Subcutaneous abdominal adipose tissue (tissue), 5 donors: Measurements from ENCODE around the gene ZBTB24.

Experiments used
- H3K27ac ChIP-seq: one replicate; pipeline ENCODE4 v1.7.0; 2013; ENCODE audit warnings: low read depth, mild to moderate bottlenecking, inconsistent platforms, low read length, moderate library complexity
- H3K27me3 ChIP-seq, 5 donors: one replicate each; pipeline ENCODE4 v1.7.0; 2013; ENCODE audit warnings: low read length in 5 of 5, inconsistent platforms in 1 of 5; ENCODE audit not compliant: control insufficient read depth in 5 of 5, insufficient read depth in 4 of 5
- H3K36me3 ChIP-seq, 5 donors: one replicate each; pipeline ENCODE4 v1.7.0; 2013; ENCODE audit warnings: low read length in 5 of 5; ENCODE audit not compliant: control insufficient read depth in 5 of 5, insufficient read depth in 5 of 5
- H3K4me1 ChIP-seq, 5 donors: one replicate each; pipeline ENCODE4 v1.7.0; 2013; ENCODE audit warnings: low read length in 5 of 5, mild to moderate bottlenecking in 3 of 5, moderate library complexity in 1 of 5; ENCODE audit not compliant: control insufficient read depth in 5 of 5, insufficient read depth in 5 of 5
- H3K4me3 ChIP-seq, 5 donors: one replicate each; pipeline ENCODE4 v1.7.0; 2013; ENCODE audit warnings: low read length in 5 of 5, low read depth in 1 of 5
- H3K9ac ChIP-seq, 5 donors: one replicate each; pipeline ENCODE4 v1.7.0; 2013; ENCODE audit warnings: low read length in 5 of 5, mild to moderate bottlenecking in 4 of 5, moderate library complexity in 3 of 5
- H3K9me3 ChIP-seq, 5 donors: one replicate each; pipeline ENCODE4 v1.7.0; 2013; ENCODE audit warnings: low read length in 5 of 5; ENCODE audit not compliant: control insufficient read depth in 5 of 5
- donor health status: healthy.
- donor health status: healthy.
- donor health status: healthy.
- donor health status: healthy.
- donor health status: healthy.

ZBTB24 gene

DNA sequence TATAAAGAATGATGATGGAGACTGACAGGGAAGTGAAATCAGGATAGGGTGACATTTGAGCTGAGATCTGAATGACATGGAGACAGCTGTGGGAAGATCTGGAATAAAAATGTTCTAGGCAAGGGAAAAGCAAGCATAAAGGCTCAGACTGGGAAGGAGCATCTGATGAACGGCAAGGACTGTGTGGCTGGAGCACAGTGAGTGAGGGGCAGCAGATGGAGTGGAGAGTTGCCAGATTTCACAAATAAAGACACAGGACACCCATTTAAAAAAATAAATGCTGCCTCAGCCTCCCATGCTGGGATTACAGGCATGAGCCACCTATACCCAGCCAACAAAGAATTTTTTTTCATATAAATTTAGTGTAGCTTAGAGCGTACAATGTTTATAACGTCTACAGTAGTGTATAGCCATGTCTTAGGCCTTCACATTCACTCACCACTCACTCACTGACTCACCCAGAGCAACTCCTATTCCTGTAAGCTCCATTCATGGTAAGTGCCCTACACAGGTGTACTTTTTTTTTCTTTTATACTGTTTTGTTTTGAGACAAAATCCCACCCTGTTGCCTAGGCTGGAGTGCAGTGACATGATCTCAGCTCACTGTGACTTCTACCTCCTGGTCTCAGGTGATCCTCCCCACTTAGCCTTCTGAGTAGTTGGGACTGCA is 2.4 kb upstream of the ZBTB24 start:
- no peaks in the 10 kb centered on the region for H3K27me3 ChIP-seq
- peaks cover 0 to 14% (median 4%) of the 10 kb centered on the region in 5 donors for H3K36me3 ChIP-seq
- peaks cover 0 to 27% (median 24%) of the 10 kb centered on the region in 5 donors for H3K4me1 ChIP-seq
- H3K9ac ChIP-seq = no peak overlapping the region
- H3K4me3 ChIP-seq = no peak overlapping the region
- H3K9me3 ChIP-seq = no peaks in the 10 kb centered on the region
- no peak overlapping the region for H3K27ac ChIP-seq

DNA sequence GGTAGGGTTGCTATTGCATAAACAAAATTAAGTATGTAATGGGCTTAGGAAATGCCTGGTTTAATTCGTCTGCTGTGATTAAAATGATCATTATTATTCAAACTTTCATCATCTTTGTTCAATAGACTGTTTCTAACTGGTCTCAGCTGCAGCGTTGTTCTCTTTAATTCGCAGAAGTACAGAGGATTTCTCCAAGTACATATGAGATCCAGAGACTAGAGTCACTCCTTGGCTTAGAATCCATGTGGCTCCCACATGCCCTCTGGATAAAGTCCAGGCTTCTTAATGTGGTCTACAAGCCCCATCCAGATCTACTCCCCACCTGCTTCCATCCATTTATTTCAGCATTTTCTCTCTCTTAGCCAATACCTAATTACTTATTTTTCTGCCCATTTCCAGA is 1.1 kb upstream of the ZBTB24 start:
- Histone ChIP-seq H3K9me3 (no peaks in the 10 kb centered on the region), H3K4me1 (peaks cover 0 to 37% (median 34%) of the 10 kb centered on the region in 5 donors), H3K36me3 (peaks cover 0 to 15% (median 4%) of the 10 kb centered on the region in 5 donors), H3K27me3 (no peaks in the 10 kb centered on the region), H3K9ac (peak overlapping the region in 1 of 5 donors; percentile 74), H3K4me3 (peak overlapping the region; percentile 63 to 82 (median 71)), H3K27ac (no peak overlapping the region)

DNA sequence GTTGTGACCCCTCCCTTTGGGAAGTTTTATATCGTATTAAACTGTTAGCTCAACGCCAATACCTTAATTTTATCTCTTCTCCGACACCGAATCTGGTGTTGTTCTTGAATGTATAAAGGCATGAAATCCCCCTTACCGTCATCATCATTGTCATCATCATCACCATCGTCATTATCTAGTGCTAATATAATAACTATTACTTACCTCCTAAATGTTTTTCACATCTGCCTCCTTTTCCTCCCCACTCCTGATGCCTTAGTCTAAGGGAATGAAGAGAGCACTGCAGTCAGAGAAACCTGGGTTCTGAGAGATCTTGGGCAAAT is 677 bp upstream of the ZBTB24 start:
- H3K9ac ChIP-seq = peak overlapping the region in 4 of 5 donors; percentile 16 to 74 (median 48)
- H3K4me1 ChIP-seq = peaks cover 0 to 41% (median 37%) of the 10 kb centered on the region in 5 donors
- no peaks in the 10 kb centered on the region for H3K27me3 ChIP-seq
- H3K36me3 ChIP-seq = peaks cover 0 to 15% (median 4%) of the 10 kb centered on the region in 5 donors
- H3K9me3 ChIP-seq = no peaks in the 10 kb centered on the region
- H3K27ac ChIP-seq = no peak overlapping the region
- peak overlapping the region; percentile 63 to 82 (median 71) for H3K4me3 ChIP-seq

DNA sequence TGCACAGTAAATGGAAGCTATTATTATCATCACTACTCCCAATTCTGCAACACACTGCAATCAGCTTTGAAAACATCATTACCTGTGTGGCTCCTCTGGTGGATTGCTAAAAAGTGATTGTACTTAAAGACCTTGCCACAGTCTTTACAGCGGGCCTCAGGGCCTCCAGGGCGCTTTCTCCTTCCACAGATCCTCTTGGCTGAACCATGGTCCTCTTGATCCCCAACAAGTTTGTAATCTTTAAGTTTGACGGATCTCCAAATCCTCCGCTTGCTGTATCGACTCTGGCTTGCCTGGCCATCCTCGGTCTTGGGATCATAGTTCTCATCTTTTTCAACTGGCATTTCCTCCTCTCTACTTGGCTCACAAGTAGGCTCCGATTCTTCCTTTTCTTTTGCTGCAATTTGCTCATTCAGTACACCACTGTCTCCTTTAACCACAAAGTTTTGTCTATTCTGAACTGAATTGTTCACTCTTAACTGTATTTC is 2.0 kb downstream of the ZBTB24 start:
- Histone ChIP-seq H3K9ac (no peak overlapping the region), H3K9me3 (no peaks in the 10 kb centered on the region), H3K4me3 (peak overlapping the region in 1 of 5 donors; percentile 23), H3K27me3 (no peaks in the 10 kb centered on the region), H3K27ac (no peak overlapping the region), H3K4me1 (peaks cover 0 to 55% (median 50%) of the 10 kb centered on the region in 5 donors), H3K36me3 (peaks cover 6 to 23% (median 11%) of the 10 kb centered on the region in 5 donors)

DNA sequence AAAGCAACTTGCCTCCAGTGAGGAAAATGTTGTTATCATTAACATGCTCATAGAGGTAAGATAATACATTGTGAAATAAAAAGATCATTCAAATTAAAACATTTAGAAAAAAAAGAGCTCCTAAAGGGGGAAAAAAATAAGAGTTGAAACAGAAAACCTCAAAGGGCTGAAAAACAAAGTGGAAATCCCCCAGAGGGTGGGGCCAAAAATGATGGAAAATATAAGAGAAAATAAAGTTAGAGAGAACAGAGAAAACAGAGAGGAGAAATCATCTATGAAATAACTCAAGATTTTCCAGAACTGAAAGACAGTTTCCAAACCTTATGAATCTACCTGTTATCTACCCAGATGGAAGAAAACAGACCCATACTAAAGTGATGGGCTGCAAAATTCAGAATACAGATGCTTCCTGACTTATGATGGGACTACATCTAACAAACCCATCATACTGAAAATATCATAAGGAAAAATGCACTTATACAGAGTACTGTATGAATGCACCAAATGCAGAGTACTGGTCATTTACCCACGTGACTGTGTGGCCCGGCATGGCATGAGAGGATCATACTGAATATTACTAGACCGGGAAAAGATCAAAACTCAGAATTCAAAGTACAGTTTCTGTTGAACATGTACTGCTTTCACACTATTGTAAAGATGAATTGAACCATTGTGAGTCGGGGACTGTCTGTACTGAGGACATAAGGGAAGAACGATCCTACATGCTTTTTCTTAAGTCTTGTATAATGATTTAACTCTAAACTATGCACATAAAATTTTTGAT is 4.0 kb downstream of the ZBTB24 start:
- no peaks in the 10 kb centered on the region for H3K27me3 ChIP-seq
- H3K4me3 ChIP-seq = no peak overlapping the region
- H3K27ac ChIP-seq = no peak overlapping the region
- no peaks in the 10 kb centered on the region for H3K9me3 ChIP-seq
- peak overlapping the region in 1 of 5 donors; percentile 20 for H3K9ac ChIP-seq
- peaks cover 0 to 55% (median 50%) of the 10 kb centered on the region in 5 donors for H3K4me1 ChIP-seq
- peaks cover 22 to 43% (median 26%) of the 10 kb centered on the region in 5 donors for H3K36me3 ChIP-seq

DNA sequence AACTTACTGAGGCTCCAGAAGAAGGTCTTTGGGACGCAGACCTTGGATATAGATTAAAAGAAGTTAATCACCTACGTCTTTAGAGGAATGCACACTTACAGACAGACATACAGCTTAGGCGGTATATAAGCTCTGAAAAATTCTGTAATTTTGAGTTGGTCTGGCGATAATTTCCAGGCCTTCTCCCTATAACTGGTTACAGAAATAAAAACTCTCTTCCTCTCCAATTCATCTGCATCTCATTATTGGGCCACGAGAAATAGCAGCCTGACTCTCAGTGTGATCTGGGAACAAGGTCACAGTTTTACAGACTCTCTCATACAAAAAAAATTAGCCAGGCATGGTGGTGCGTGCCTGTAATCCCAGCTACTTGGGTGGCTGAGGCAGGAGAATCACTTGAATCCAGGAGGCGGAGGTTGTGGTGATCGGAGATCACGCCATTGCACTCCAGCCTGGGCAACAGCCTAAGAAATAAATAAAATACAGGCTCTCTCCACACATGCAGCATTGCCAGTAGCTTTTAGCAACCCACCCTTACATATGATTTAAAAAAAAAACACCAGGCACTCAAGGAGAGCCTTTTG is 4.7 kb downstream of the ZBTB24 start:
- H3K9ac ChIP-seq = peak overlapping the region in 1 of 5 donors; percentile 1
- no peak overlapping the region for H3K27ac ChIP-seq
- peaks cover 0 to 49% (median 47%) of the 10 kb centered on the region in 5 donors for H3K4me1 ChIP-seq
- H3K36me3 ChIP-seq = peaks cover 22 to 50% (median 31%) of the 10 kb centered on the region in 5 donors
- no peaks in the 10 kb centered on the region for H3K27me3 ChIP-seq
- H3K9me3 ChIP-seq = no peaks in the 10 kb centered on the region
- H3K4me3 ChIP-seq = peak overlapping the region in 1 of 5 donors; percentile 25

DNA sequence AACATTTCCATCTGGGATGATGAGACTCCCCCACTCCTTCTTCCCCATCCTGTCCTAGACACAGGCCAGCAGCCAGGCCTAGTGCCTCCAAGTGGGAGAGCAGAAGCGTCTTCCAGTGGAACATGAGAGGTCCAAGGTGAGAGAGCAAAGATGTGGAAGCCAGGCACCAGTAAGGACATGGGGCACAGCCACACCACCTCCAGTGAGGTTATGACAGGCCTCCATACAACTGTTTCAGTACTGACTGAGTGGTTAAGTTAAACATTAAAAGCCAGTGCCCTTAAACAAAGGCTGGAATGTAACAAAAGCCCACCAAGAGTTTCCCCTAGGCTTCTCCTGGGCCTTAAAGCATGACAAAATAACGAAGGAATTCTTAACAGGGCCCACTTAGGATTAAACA is 5.3 kb downstream of the ZBTB24 start:
- H3K4me1 ChIP-seq = peaks cover 0 to 49% (median 47%) of the 10 kb centered on the region in 5 donors
- peaks cover 22 to 56% (median 37%) of the 10 kb centered on the region in 5 donors for H3K36me3 ChIP-seq
- no peaks in the 10 kb centered on the region for H3K27me3 ChIP-seq
- H3K9me3 ChIP-seq = no peaks in the 10 kb centered on the region
- H3K27ac ChIP-seq = no peak overlapping the region
- H3K9ac ChIP-seq = peak overlapping the region in 1 of 5 donors; percentile 1
- no peak overlapping the region for H3K4me3 ChIP-seq

DNA sequence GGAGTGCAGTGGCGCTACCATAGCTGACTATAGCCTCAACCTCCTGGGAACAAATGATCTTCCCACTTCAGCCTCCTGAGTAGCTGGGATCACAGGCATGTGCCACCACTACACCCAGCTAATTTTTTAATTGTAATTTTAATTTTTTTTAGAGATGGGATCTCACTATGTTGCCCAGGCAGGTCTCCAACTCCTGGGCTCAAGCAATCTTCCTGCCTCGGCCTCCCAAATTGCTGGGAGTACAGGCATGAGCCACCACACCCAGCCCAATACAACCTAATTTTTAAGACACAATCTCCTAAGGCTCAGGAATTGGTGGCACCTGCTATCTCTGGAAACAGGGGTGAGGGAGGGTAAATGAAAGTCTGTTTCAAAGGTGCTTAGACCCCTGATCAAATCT is 5.8 kb downstream of the ZBTB24 start:
- Histone ChIP-seq H3K9ac (no peak overlapping the region), H3K36me3 (peaks cover 22 to 61% (median 42%) of the 10 kb centered on the region in 5 donors), H3K9me3 (no peaks in the 10 kb centered on the region), H3K4me1 (peaks cover 0 to 44% (median 43%) of the 10 kb centered on the region in 5 donors), H3K27ac (no peak overlapping the region), H3K27me3 (no peaks in the 10 kb centered on the region), H3K4me3 (no peak overlapping the region)

DNA sequence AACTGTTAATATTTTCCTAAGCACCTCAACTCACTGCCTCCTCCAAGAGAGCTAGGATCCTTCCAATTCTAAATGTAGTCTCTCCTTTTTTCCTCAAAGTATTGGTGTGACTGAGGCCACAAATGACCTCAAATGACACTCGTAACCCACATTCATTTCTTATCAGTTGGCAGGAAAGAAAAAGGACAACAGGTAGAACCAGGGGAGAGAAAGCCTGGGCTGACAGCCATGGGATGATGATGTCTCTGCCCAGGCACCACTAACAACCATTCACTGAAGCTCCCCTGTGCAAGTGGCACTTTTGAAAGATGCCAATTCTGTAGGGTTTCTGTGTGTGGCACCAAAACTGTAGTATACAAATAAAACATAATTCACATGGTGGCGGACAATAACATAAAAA is 7.4 kb downstream of the ZBTB24 start:
- no peak overlapping the region for H3K4me3 ChIP-seq

More for the DNA sequence above, 7.4 kb downstream of the ZBTB24 start:
- Histone ChIP-seq H3K27me3 (no peaks in the 10 kb centered on the region), H3K27ac (no peak overlapping the region), H3K4me1 (peaks cover 0 to 30% (median 28%) of the 10 kb centered on the region in 5 donors), H3K9me3 (no peaks in the 10 kb centered on the region), H3K36me3 (peaks cover 13 to 65% (median 54%) of the 10 kb centered on the region in 5 donors), H3K9ac (no peak overlapping the region)
